Natural killer cell (primary cell): ENCODE data around the gene CEBPB. TPM values are rescaled to one million over a fixed set of nuclear protein-coding genes. Genes with fewer than 3 reads are reported as not detected.

Source experiments
- ATAC-seq, 3 donors: fragments of 150-1000 bp in 2 of 3; fragments of 200-7000 bp in 1 of 3; cut with Tn5 transposase; 1 replicate in 1 of 3; 2 replicates in 2 of 3; pipeline ENCODE4 v1.10.0; 2021; ENCODE audit warnings: mild to moderate bottlenecking in 2 of 3, moderate library complexity in 2 of 3
- DNase-seq, 2 donors: peaks; one replicate each; pipeline versions ENCODE4 v3.0.0 to v3.0.0-alpha.2; 2013 to 2021; ENCODE audit warnings: mixed read lengths in 1 of 2
- H3K27ac ChIP-seq: one replicate; pipeline ENCODE4 v1.5.1; 2013; ENCODE audit warnings: mild to moderate bottlenecking, low read length
- H3K27me3 ChIP-seq: one replicate; pipeline ENCODE4 v1.6.1; 2013; ENCODE audit warnings: low read length; ENCODE audit not compliant: control insufficient read depth, insufficient read depth
- H3K36me3 ChIP-seq: one replicate; pipeline ENCODE4 v1.6.1; 2013; ENCODE audit warnings: low read length; ENCODE audit not compliant: control insufficient read depth, insufficient read depth
- H3K4me1 ChIP-seq: one replicate; pipeline ENCODE4 v1.6.1; 2013; ENCODE audit warnings: low read length; ENCODE audit not compliant: control insufficient read depth, insufficient read depth
- H3K4me3 ChIP-seq: one replicate; pipeline ENCODE4 v1.5.1; 2013; ENCODE audit warnings: low read length
- H3K9me3 ChIP-seq: one replicate; pipeline ENCODE4 v1.6.1; 2013; ENCODE audit warnings: low read length; ENCODE audit not compliant: control insufficient read depth, insufficient read depth
- H3K27ac Mint-ChIP-seq, 2 donors: one replicate each; pipeline ENCODE4 v1.8.0; 2022; ENCODE audit warnings: mild to moderate bottlenecking in 2 of 2, mixed read lengths in 2 of 2, moderate library complexity in 1 of 2
- H3K27me3 Mint-ChIP-seq, 2 donors: one replicate each; pipeline ENCODE4 v1.8.0; 2022; ENCODE audit warnings: low read depth in 2 of 2, mixed read lengths in 2 of 2
- H3K36me3 Mint-ChIP-seq: one replicate; pipeline ENCODE4 v1.8.0; 2022; ENCODE audit warnings: mixed read lengths
- H3K4me1 Mint-ChIP-seq, 2 donors: one replicate each; pipeline ENCODE4 v1.8.0; 2022; ENCODE audit warnings: mixed read lengths in 2 of 2
- H3K4me3 Mint-ChIP-seq: one replicate; pipeline ENCODE4 v1.8.0; 2022; ENCODE audit warnings: mild to moderate bottlenecking, moderate library complexity, mixed read lengths
- H3K9me3 Mint-ChIP-seq, 2 donors: one replicate each; pipeline ENCODE4 v1.8.0; 2022; ENCODE audit warnings: mixed read lengths in 2 of 2
- CTCF ChIP-seq: fragments of 200-600 bp; IDR thresholded peaks from one replicate; pipeline ENCODE4 v1.8.0; 2022; ENCODE audit warnings: antibody characterized with exemption
- WGBS: methylation state at CpG from one replicate; pipeline ENCODE4 v1.1.7; 2013; ENCODE audit warnings: missing lambda C conversion rate; ENCODE audit not compliant: insufficient coverage; 5-methylcytosine and 5-hydroxymethylcytosine counted together
- intact Hi-C: fragments of 100-400 bp; cut with micrococcal nuclease; formaldehyde crosslinking; loops from one replicate; pipeline ENCODE4 v1.14.2; 2022
- total RNA-seq, 4 donors: library from RNA; stranded (reverse); fragments of 120-200 nt in 1 of 4; gene quantifications; one replicate each; pipeline versions ENCODE4 v1.2.3 to v1.2.4, GENCODE V29; 2013 to 2022

CEBPB gene
- total RNA-seq, 3 donors from 2014 or later (not counting 1 experiment from before 2014, with no cell fraction given): 32.1 to 79.8 (median 68.2) TPM

- H3K9me3 Mint-ChIP-seq: no peaks in the 10 kb centered on the region
- Histone ChIP-seq H3K27ac (no peak overlapping the region), H3K4me1 (peaks cover 24% of the 10 kb centered on the region), H3K4me3 (no peak overlapping the region), H3K36me3 (peaks cover 4% of the 10 kb centered on the region), H3K27me3 (no peaks in the 10 kb centered on the region), H3K9me3 (peaks cover under 1% of the 10 kb centered on the region)
- H3K27ac Mint-ChIP-seq: peak overlapping the region; percentile 57 to 69
- no peaks in the 10 kb centered on the region for H3K27me3 Mint-ChIP-seq
- H3K4me3 Mint-ChIP-seq: peak overlapping the region; percentile 52
- DNase-seq: no peak
- no peak for ATAC-seq
- 92% methylated on average over 6 of the region's 7 CpGs for WGBS
- no peaks in the 10 kb centered on the region for H3K36me3 Mint-ChIP-seq
- H3K4me1 Mint-ChIP-seq: peaks cover 26 to 27% of the 10 kb centered on the region in 2 donors
- TF ChIP-seq CTCF: no peak
- intact Hi-C loops: no loop called here
These were observed 3.8 kb downstream of the CEBPB start for GRCh38 chr20:50194422-50194830.

- Mint-ChIP-seq H3K4me1 (peaks cover 26 to 27% of the 10 kb centered on the region in 2 donors), H3K4me3 (peak overlapping the region; percentile 52), H3K27ac (peak overlapping the region; percentile 57 to 69), H3K27me3 (no peaks in the 10 kb centered on the region), H3K36me3 (no peaks in the 10 kb centered on the region), H3K9me3 (no peaks in the 10 kb centered on the region)
- H3K4me1 ChIP-seq: peaks cover 24% of the 10 kb centered on the region
- peaks cover 4% of the 10 kb centered on the region for H3K36me3 ChIP-seq
- ATAC-seq (no peak), DNase-seq (no peak)
- peaks cover 4% of the 10 kb centered on the region for H3K9me3 ChIP-seq
- intact Hi-C loops: no loop called here
- TF ChIP-seq CTCF: no peak
- 85% methylated on average over 7 of the region's 8 CpGs for WGBS
- no peak overlapping the region for H3K27ac ChIP-seq
- H3K4me3 ChIP-seq: no peak overlapping the region
- H3K27me3 ChIP-seq: no peaks in the 10 kb centered on the region
These were observed 4.3 kb downstream of the CEBPB start for GRCh38 chr20:50194831-50195523.

GRCh38 chr20:50195524-50196120, 5.0 kb downstream of the CEBPB start:
- no peak for TF ChIP-seq CTCF
- Mint-ChIP-seq H3K27me3 (no peaks in the 10 kb centered on the region), H3K9me3 (no peaks in the 10 kb centered on the region), H3K4me1 (peaks cover 26 to 27% of the 10 kb centered on the region in 2 donors), H3K4me3 (no peak overlapping the region), H3K27ac (peak overlapping the region in 1 of 2 donors; percentile 69), H3K36me3 (no peaks in the 10 kb centered on the region)
- Histone ChIP-seq H3K4me3 (no peak overlapping the region), H3K4me1 (peaks cover 21% of the 10 kb centered on the region), H3K36me3 (peaks cover 4% of the 10 kb centered on the region), H3K9me3 (peaks cover 4% of the 10 kb centered on the region), H3K27me3 (no peaks in the 10 kb centered on the region), H3K27ac (no peak overlapping the region)
- WGBS: 93% methylated on average over 13 of the region's 13 CpGs
- intact Hi-C loops: no loop called here
- no peak for ATAC-seq
- no peak for DNase-seq
